GM23248 (cell line): ENCODE data around the gene WDR7. TPM values are rescaled to one million over a fixed set of nuclear protein-coding genes. Genes with fewer than 3 reads are reported as not detected.

Experiments
- DNase-seq: peaks from one replicate; pipeline ENCODE4 v3.0.0-alpha.2; 2015
- H2AFZ ChIP-seq: fragments of 200-600 bp; sonication (generic); 2 replicates; pipeline ENCODE4 v1.6.1; 2016; ENCODE audit warnings: antibody characterized with exemption
- H3F3A ChIP-seq: fragments of 200-600 bp; sonication (generic); 2 replicates; pipeline ENCODE4 v1.6.1; 2016; ENCODE audit warnings: mild to moderate bottlenecking, antibody characterized with exemption, mixed run types; ENCODE audit not compliant: insufficient read depth
- H3K27ac ChIP-seq: fragments of 200-600 bp; sonication (generic); 2 replicates; pipeline ENCODE4 v1.5.1; 2016; ENCODE audit warnings: mild to moderate bottlenecking
- H3K27me3 ChIP-seq: fragments of 200-600 bp; sonication (generic); replicated peaks from 2 replicates; pipeline ENCODE4 v1.6.1; 2016; ENCODE audit warnings: mild to moderate bottlenecking; ENCODE audit not compliant: insufficient read depth
- H3K36me3 ChIP-seq: fragments of 200-600 bp; sonication (generic); 2 replicates; pipeline ENCODE4 v1.6.1; 2016; ENCODE audit warnings: low read depth, mild to moderate bottlenecking
- H3K4me1 ChIP-seq: fragments of 200-600 bp; sonication (generic); 2 replicates; pipeline ENCODE4 v1.6.1; 2016; ENCODE audit warnings: mild to moderate bottlenecking; ENCODE audit not compliant: insufficient read depth
- H3K4me2 ChIP-seq: fragments of 200-600 bp; sonication (generic); one replicate; pipeline ENCODE4 v1.6.1; 2016; ENCODE audit warnings: mild to moderate bottlenecking; ENCODE audit not compliant: unreplicated experiment
- H3K4me3 ChIP-seq: fragments of 200-600 bp; sonication (generic); 2 replicates; pipeline ENCODE4 v1.5.1; 2016; ENCODE audit warnings: mild to moderate bottlenecking
- H3K79me2 ChIP-seq: fragments of 200-600 bp; sonication (generic); 2 replicates; pipeline ENCODE4 v1.6.1; 2016; ENCODE audit warnings: mild to moderate bottlenecking; ENCODE audit not compliant: insufficient read depth
- H3K9ac ChIP-seq: fragments of 200-600 bp; sonication (generic); 2 replicates; pipeline ENCODE4 v1.6.1; 2016; ENCODE audit warnings: mild to moderate bottlenecking
- H3K9me2 ChIP-seq: fragments of 200-600 bp; sonication (generic); 2 replicates; pipeline ENCODE4 v1.6.1; 2016; ENCODE audit warnings: mixed run types, mild to moderate bottlenecking, moderate library complexity; ENCODE audit not compliant: insufficient read depth
- H3K9me3 ChIP-seq: fragments of 200-600 bp; sonication (generic); one replicate; pipeline ENCODE4 v1.6.1; 2017; ENCODE audit warnings: low read depth
- H4K20me1 ChIP-seq: fragments of 200-600 bp; sonication (generic); 2 replicates; pipeline ENCODE4 v1.6.0; 2016; ENCODE audit not compliant: insufficient read depth
- EZH2 ChIP-seq: fragments of 200-600 bp; sonication (generic); IDR thresholded peaks from 2 replicates; pipeline ENCODE4 v1.6.1; 2018; ENCODE audit warnings: antibody characterized with exemption, mild to moderate bottlenecking; ENCODE audit not compliant: insufficient read depth, poor library complexity, severe bottlenecking
- EZH2phosphoT487 ChIP-seq: fragments of 200-600 bp; sonication (generic); IDR thresholded peaks from 2 replicates; pipeline ENCODE4 v1.6.1; 2018; ENCODE audit warnings: antibody characterized with exemption, moderate library complexity, mild to moderate bottlenecking, low read depth; ENCODE audit not compliant: insufficient read depth
- WGBS, 2 experiments: methylation state at CpG; one replicate each; pipeline ENCODE4 v1.1.6; 2015 to 2017; ENCODE audit warnings: low lambda C conversion rate in 2 of 2, low coverage in 1 of 2; ENCODE audit errors: missing lambda C conversion rate in 2 of 2; 5-methylcytosine and 5-hydroxymethylcytosine counted together
- in situ Hi-C: fragments of 300-500 bp; cut with MboI; formaldehyde crosslinking; loops from 2 replicates; pipeline ENCODE4 v1.15.0; 2020
- polyA plus RNA-seq: library from polyadenylated mRNA; unstranded; fragments of >200 nt; fragmentation: Nextera tagmentation; extraction: Ambion mirVana; gene quantifications from 2 replicates; pipeline ENCODE4 v1.2.1, GENCODE V29; 2016
- total RNA-seq: library from RNA; depleted of rRNA; stranded (reverse); fragments of >200 nt; shearing (Covaris generic); gene quantifications from 2 replicates; pipeline ENCODE4 v1.2.3, GENCODE V29; 2014

Gene WDR7
- total and polyA plus RNA-seq, 2 experiments from 2014 or later, result 6.7 to 8.3 TPM

DNA sequence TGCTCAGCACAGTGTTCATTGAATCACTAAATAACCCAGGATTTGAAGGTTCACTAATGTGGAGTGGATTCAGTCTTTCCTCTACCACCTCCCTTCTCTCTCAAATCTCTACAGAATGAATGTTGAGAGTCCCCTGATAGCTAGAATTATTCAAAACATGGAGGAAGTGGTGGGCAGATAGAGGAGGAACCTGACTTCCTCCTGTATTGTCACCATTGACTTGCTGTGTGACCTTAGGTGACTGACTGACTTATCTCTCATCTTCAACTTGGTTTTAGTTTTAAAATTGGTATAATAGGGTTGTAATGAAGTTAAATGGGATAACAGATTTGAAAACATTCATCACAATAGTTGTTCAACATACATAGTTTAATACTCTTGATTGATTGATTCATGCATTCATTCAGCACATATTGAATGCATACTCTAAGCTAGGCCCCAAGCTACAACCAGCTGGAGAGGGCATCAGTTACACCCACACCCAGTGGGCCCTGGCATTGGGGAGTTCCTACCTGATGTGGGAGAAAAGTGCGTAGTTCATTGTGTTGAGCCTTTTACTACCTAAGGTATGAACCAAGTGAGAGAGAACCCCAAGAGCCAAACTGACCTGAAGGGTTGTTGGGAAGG, 96.0 kb downstream of the WDR7 start:
- Histone ChIP-seq H4K20me1 (no peaks in the 10 kb centered on the region), H3K9me3 (no peaks in the 10 kb centered on the region), H3K36me3 (no peaks in the 10 kb centered on the region), H3K27ac (no peak overlapping the region), H2AFZ (no peak overlapping the region), H3K9me2 (no peaks in the 10 kb centered on the region; the same call in 1 of the 2 replicates), H3K4me1 (0 out of 2 replicates have a peak, but pooled peaks cover 3% of the 10 kb centered on the region), H3K79me2 (no peaks in the 10 kb centered on the region), H3K27me3 (no peaks in the 10 kb centered on the region), H3F3A (no peaks in the 10 kb centered on the region), H3K4me3 (no peak overlapping the region), H3K9ac (no peak overlapping the region), H3K4me2 (no peak overlapping the region)
- no peak for DNase-seq
- in situ Hi-C loops, result loop anchor here (25.0 kb wide), 1 partner anchor 815 kb away; no protein-coding TSS in a partner anchor
- 92 to 100% methylated on average over 1 of the region's 1 CpG for WGBS, 2 experiments
- TF ChIP-seq EZH2, result no peak
- TF ChIP-seq EZH2phosphoT487, result no peak

DNA sequence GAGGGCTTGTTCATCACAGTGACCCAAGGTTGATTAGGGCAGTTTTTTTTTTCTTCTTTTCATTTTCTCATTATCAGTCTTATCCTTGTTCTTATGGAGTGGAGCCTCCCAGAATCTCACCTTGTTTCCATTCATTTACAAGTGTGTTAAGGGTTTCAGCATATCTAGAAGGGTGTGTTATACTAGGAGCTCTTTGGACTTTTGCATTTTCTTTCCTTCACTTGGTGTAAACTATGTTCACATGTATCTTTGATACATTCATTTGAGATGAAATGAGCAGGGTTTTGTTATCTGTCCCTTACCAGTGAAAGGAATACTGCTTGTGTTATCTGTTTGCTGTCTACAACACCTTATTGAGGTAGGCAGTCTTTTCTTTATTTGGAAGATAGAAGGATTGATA, 96.7 kb downstream of the WDR7 start:
- Histone ChIP-seq H3K4me2 (no peak overlapping the region), H3K9me3 (no peaks in the 10 kb centered on the region), H3K9me2 (no peaks in the 10 kb centered on the region), H3K79me2 (no peaks in the 10 kb centered on the region), H3K27ac (no peak overlapping the region), H4K20me1 (no peaks in the 10 kb centered on the region), H3K9ac (no peak overlapping the region), H3K27me3 (no peaks in the 10 kb centered on the region), H3K4me1 (0 out of 2 replicates have a peak, but pooled peaks cover 3% of the 10 kb centered on the region), H3F3A (no peaks in the 10 kb centered on the region), H2AFZ (no peak overlapping the region), H3K36me3 (no peaks in the 10 kb centered on the region), H3K4me3 (no peak overlapping the region)
- no peak for DNase-seq
- in situ Hi-C loops, result loop anchor here (25.0 kb wide), 1 partner anchor 814 kb away; no protein-coding TSS in a partner anchor
- TF ChIP-seq EZH2, result no peak
- no peak for TF ChIP-seq EZH2phosphoT487

GRCh38 chr18:56748698-56749268, 97.6 kb downstream of the WDR7 start:
- Histone ChIP-seq H3K27ac (no peak overlapping the region), H3K4me1 (0 out of 2 replicates have a peak, but pooled peaks cover 3% of the 10 kb centered on the region), H3K4me3 (no peak overlapping the region), H3K27me3 (no peaks in the 10 kb centered on the region), H3K79me2 (no peaks in the 10 kb centered on the region), H3K36me3 (no peaks in the 10 kb centered on the region), H3K9ac (no peak overlapping the region), H3K9me3 (no peaks in the 10 kb centered on the region), H3K4me2 (no peak overlapping the region), H3F3A (no peaks in the 10 kb centered on the region), H3K9me2 (no peaks in the 10 kb centered on the region), H4K20me1 (no peaks in the 10 kb centered on the region), H2AFZ (no peak overlapping the region)
- 48 to 49% methylated on average over 2 of the region's 2 CpGs for WGBS, 2 experiments
- no peak for TF ChIP-seq EZH2
- TF ChIP-seq EZH2phosphoT487, result no peak
- peak; percentile 61 for DNase-seq
- in situ Hi-C loops, result loop anchor here (25.0 kb wide), 1 partner anchor 814 kb away; no protein-coding TSS in a partner anchor

DNA sequence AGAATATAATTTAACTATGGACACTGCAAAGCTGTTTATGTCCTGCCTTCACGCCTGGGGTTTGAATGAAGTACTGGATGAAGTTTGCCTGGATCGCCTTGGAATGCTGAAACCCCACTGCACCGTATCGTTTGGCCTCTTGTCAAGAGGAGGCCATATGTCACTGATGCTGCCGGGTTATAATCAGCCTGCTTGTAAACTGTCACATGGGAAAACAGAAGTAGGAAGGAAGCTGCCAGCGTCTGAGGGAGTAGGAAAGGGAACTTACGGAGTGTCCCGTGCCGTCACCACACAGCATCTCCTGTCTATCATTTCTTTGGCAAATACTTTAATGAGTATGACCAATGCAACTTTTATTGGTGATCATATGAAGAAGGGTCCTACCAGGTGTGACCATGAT, 105.8 kb downstream of the WDR7 start:
- in situ Hi-C loops, result no loop called here
- WGBS, 2 experiments, result 82 to 87% methylated on average over 9 of the region's 9 CpGs

More for the DNA sequence above, 105.8 kb downstream of the WDR7 start:
- Histone ChIP-seq H3K4me2 (no peak overlapping the region), H3K9me2 (no peaks in the 10 kb centered on the region), H3K4me1 (no peaks in the 10 kb centered on the region), H3K79me2 (no peaks in the 10 kb centered on the region), H3K36me3 (no peaks in the 10 kb centered on the region), H3K9ac (no peak overlapping the region), H3K9me3 (no peaks in the 10 kb centered on the region), H3F3A (no peaks in the 10 kb centered on the region), H4K20me1 (no peaks in the 10 kb centered on the region), H3K27ac (no peak overlapping the region), H2AFZ (no peak overlapping the region), H3K27me3 (no peaks in the 10 kb centered on the region), H3K4me3 (no peak overlapping the region)
- no peak for DNase-seq
- TF ChIP-seq EZH2phosphoT487 (no peak), EZH2 (no peak)
